Stimulated activated CD4-positive, alpha-beta T cell treated with anti-CD3 and anti-CD28 coated beads, Interleukin-4, amount 100 ng/mL, for 48 hours (primary cell): ENCODE results near the gene RAD51B.
"Not testable (repeated sequence)": the region's sequence is repeated elsewhere in the genome, so short reads cannot be mapped to it uniquely, and the experiment has no call there.

Experiments
- DNase-seq, 2 donors: peaks; one replicate each; pipeline ENCODE4 v3.0.0-alpha.2; 2020; ENCODE audit warnings: low read depth in 2 of 2

RAD51B gene

GRCh38 chr14:68248481-68249255, 429.1 kb downstream of the RAD51B start:
- DNase-seq = no peak

- DNase-seq = no peak
Measured at GRCh38 chr14:68249661-68250451, 430.3 kb downstream of the RAD51B start.

GRCh38 chr14:68250927-68251768, 431.6 kb downstream of the RAD51B start:
- DNase-seq = no peak

- DNase-seq = no peak
Measured at GRCh38 chr14:68251769-68252100, 432.2 kb downstream of the RAD51B start.

- no peak for DNase-seq
Measured at GRCh38 chr14:68253160-68253780, 433.7 kb downstream of the RAD51B start.

- no peak for DNase-seq
Measured at GRCh38 chr14:68253878-68254528, 434.4 kb downstream of the RAD51B start.

GRCh38 chr14:68254669-68255527, 435.3 kb downstream of the RAD51B start:
- no peak for DNase-seq

GRCh38 chr14:68255693-68256178, 436.2 kb downstream of the RAD51B start:
- DNase-seq = no peak

- no peak for DNase-seq
Measured at GRCh38 chr14:68257969-68258368, 438.4 kb downstream of the RAD51B start.

- DNase-seq = not testable (repeated sequence)
Measured at GRCh38 chr14:68258995-68259394, 439.4 kb downstream of the RAD51B start.

- no peak for DNase-seq
Measured at GRCh38 chr14:68260121-68260520, 440.5 kb downstream of the RAD51B start.

- no peak for DNase-seq
Measured at GRCh38 chr14:68261092-68261842, 441.7 kb downstream of the RAD51B start.

- DNase-seq = no peak
Measured at GRCh38 chr14:68262567-68262966, 443.0 kb downstream of the RAD51B start.

GRCh38 chr14:68263563-68264259, 444.1 kb downstream of the RAD51B start:
- DNase-seq = no peak

- DNase-seq = no peak
Measured at GRCh38 chr14:68264260-68264569, 444.6 kb downstream of the RAD51B start.

- DNase-seq = no peak
Measured at GRCh38 chr14:68266998-68267397, 447.4 kb downstream of the RAD51B start.

GRCh38 chr14:68268197-68268596, 448.6 kb downstream of the RAD51B start:
- no peak for DNase-seq

GRCh38 chr14:68268719-68269118, 449.1 kb downstream of the RAD51B start:
- no peak for DNase-seq
